Measurements from ENCODE around the gene SQSTM1. TPM values are rescaled to one million over a fixed set of nuclear protein-coding genes. Genes with fewer than 3 reads are reported as not detected.
"Not testable (repeated sequence)": the region's sequence is repeated elsewhere in the genome, so short reads cannot be mapped to it uniquely, and the experiment has no call there.

Gene SQSTM1
- total RNA-seq, 3 donors from 2014 or later, result 302 to 348 (median 321) TPM

DNA sequence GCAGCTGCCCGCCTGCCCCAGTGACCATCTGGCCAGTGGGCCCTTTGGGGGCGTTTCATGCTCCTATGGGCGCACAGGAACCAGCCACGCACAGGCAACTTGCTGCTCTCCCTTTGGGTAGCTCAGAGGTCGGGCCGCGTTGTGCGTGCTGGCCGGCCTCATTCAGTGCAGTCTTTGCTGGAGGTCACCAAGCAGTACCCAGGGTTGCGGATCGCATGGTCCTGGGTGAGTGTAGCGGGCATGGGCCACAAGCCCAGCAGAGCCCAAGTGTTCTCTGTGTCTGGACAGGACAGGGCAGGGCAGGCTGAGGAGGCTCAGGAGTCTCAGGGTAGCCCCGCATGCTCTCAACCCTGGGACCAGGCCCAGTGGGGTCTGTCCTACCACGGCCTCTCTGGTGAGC lies 47.8 kb downstream of the SQSTM1 start:
- intact Hi-C loops (cut with DNase I, micrococcal nuclease), result no loop called here
- Histone ChIP-seq H3K36me3 (ENCODE audit: low read depth) (peaks cover under 1% of the 10 kb centered on the region), H3K4me3 (no peak overlapping the region), H3K4me1 (ENCODE audit: low read depth) (no peaks in the 10 kb centered on the region), H3K9me3 (no peaks in the 10 kb centered on the region)
- DNase-seq, result no peak
- TF ChIP-seq, protein P1, sequence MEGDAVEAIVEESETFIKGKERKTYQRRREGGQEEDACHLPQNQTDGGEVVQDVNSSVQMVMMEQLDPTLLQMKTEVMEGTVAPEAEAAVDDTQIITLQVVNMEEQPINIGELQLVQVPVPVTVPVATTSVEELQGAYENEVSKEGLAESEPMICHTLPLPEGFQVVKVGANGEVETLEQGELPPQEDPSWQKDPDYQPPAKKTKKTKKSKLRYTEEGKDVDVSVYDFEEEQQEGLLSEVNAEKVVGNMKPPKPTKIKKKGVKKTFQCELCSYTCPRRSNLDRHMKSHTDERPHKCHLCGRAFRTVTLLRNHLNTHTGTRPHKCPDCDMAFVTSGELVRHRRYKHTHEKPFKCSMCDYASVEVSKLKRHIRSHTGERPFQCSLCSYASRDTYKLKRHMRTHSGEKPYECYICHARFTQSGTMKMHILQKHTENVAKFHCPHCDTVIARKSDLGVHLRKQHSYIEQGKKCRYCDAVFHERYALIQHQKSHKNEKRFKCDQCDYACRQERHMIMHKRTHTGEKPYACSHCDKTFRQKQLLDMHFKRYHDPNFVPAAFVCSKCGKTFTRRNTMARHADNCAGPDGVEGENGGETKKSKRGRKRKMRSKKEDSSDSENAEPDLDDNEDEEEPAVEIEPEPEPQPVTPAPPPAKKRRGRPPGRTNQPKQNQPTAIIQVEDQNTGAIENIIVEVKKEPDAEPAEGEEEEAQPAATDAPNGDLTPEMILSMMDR (IDR thresholded peaks at IDR 0.05), result no peak
- no peak for ATAC-seq

DNA sequence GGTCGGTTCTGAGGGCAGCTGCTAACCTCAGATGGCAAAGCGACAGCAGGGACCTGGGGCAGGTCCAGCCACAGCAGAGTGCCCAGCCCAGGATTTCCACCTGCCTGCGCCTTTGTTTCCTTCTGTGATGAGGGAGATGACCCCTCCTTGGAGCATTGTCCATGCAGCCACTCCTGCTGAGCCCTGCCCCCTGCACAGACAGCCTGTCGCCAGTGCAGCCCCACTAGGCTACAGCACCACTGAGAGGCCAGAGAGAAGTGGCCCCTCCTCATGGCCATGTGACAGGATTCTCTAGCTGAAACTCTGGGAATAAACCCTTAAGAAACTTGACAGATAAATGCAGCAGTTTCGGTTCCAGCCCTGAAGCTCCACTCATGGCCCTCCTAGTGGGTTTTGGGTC lies 48.4 kb downstream of the SQSTM1 start:
- DNase-seq (no peak), ATAC-seq (no peak)
- no peaks in the 10 kb centered on the region for H3K9me3 ChIP-seq
- H3K4me1 ChIP-seq (ENCODE audit: low read depth), result no peaks in the 10 kb centered on the region
- intact Hi-C loops (cut with DNase I, micrococcal nuclease), result no loop called here
- TF ChIP-seq, protein P1 (IDR thresholded peaks at IDR 0.05), result no peak
- no peak overlapping the region for H3K4me3 ChIP-seq
- H3K36me3 ChIP-seq (ENCODE audit: low read depth), result no peaks in the 10 kb centered on the region

DNA sequence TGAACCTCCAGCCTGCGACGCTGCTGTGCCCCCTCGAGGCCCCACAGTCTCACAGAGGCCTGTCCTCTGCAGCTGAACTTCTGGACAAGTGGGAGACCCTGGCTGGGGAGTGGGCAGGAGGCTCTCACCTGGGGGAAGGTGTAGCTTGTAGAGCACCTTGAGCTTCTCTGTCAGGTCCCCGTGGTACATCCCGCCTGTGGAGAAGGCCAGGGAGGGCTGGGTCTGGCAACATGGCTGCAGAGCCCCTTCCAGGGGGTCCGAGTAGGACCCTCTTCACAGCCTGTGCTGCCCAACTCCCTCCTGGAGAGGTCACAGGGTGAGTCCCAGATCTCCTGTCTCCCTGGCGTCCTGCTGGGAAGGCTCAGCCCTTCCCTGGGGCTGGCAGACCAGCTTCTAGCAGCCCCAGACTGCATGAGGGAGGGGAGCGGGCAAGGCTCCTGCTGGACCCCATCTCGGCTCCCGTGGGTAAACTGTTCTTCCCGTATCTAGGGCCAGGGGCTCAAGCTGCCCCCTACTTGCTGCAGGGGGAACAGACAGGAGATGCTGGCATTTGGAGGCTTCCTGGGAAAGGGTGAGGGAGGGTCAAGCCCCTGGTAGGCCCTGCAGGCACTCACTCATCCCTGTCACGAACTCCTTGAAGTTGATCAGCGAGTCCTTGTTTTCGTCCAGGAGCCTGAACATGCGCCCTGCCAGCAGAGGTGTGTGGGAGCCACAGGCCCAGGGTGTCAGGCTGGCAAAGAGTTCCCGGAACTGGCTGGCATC lies 49.1 kb downstream of the SQSTM1 start:
- DNase-seq (peak in 1 of 3 donors; percentile 14), ATAC-seq (no peak)
- H3K9me3 ChIP-seq, result no peaks in the 10 kb centered on the region
- H3K36me3 ChIP-seq (ENCODE audit: low read depth), result peaks cover 5% of the 10 kb centered on the region
- no peak overlapping the region for H3K4me3 ChIP-seq
- intact Hi-C loops (cut with DNase I, micrococcal nuclease), result no loop called here
- H3K4me1 ChIP-seq (ENCODE audit: low read depth), result no peaks in the 10 kb centered on the region
- TF ChIP-seq, protein P1 (IDR thresholded peaks at IDR 0.05), result no peak

DNA sequence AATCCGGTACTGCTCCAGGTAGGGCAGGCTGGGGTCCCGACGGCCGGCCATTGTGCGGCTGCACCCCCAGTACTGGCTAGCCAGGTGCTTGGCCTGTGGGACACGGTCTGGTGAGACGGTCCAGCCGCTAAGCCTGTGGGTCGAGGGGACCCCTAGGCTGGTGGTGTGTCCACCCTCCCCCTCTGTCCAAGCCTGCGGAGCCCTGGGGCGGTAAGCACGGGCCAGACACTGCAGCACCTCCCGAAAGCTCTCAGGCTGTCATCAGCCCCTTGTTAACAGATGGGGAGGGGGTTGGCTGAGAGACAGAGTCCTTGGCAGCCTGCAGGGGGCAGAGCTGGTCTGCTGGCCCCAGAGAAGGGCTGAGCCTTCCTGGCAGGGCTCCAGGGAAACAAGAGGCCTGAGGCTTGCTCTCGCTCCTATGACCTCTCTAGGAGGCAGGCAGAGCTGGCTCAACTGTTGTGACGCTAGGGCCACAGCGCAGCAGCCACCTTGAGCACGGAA lies 49.7 kb downstream of the SQSTM1 start:
- Histone ChIP-seq H3K36me3 (ENCODE audit: low read depth) (peaks cover 5% of the 10 kb centered on the region), H3K9me3 (no peaks in the 10 kb centered on the region), H3K4me3 (no peak overlapping the region), H3K4me1 (ENCODE audit: low read depth) (no peaks in the 10 kb centered on the region)
- TF ChIP-seq, protein P1 (IDR thresholded peaks at IDR 0.05), result no peak
- intact Hi-C loops (cut with DNase I, micrococcal nuclease), result no loop called here
- DNase-seq, result peak in 2 of 3 donors; percentile 31 to 39
- peak; percentile 17 for ATAC-seq

DNA sequence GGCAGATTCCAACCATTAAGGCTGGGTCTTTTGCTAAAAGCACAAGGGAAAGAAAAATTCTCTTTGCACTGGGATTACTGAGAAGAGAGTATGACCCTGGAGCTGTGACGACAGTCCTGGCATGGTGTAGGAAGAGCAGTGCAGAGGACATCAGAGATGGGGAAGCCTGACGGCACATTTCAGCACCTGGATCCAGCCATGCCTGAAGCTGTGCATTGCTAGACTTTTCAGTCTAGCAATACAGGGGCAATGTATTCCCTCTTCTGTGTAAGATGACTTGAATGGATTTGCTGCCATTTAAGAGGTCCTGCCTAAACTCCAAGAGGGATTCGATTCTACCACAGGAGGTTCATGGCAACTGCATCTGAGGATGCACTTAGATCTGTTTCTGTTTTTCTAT lies 50.2 kb downstream of the SQSTM1 start:
- H3K4me3 ChIP-seq, result no peak overlapping the region
- no peaks in the 10 kb centered on the region for H3K4me1 ChIP-seq (ENCODE audit: low read depth)
- intact Hi-C loops (cut with DNase I, micrococcal nuclease), result no loop called here
- DNase-seq (no peak), ATAC-seq (no peak)
- H3K9me3 ChIP-seq, result no peaks in the 10 kb centered on the region
- TF ChIP-seq, protein P1 (IDR thresholded peaks at IDR 0.05), result no peak
- H3K36me3 ChIP-seq (ENCODE audit: low read depth), result peaks cover 5% of the 10 kb centered on the region

DNA sequence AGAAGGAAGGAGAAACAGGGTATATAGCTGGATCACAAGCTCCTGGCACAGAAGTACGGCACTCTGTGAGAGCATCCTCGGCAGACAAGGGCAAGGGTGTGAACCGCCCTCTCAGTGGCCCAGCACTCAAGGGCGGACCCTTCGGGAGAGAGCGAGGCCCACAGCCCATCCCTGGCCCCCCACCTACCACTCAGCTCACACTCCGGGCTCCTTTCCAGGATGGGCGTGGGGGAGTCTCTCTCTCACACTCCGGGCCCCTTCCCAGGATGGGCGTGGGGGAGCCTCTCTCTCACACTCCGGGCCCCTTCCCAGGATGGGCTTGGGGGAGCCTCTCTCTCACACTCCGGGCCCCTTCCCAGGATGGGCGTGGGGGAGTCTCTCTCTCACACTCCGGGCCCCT lies 50.8 kb downstream of the SQSTM1 start:
- H3K4me3 ChIP-seq; ATAC-seq; intact Hi-C loops (cut with DNase I, micrococcal nuclease); DNase-seq; H3K9me3 ChIP-seq; H3K36me3 ChIP-seq (ENCODE audit: low read depth); H3K4me1 ChIP-seq (ENCODE audit: low read depth): not testable (repeated sequence)

Data from mucosa of descending colon (tissue), 3 donors.